Stimulated activated naive CD4-positive, alpha-beta T cell treated with Interleukin-2 at 50 U/mL for 16 hours (primary cell): Measurements from ENCODE around the gene TBC1D22B.

Experiments
- DNase-seq: peaks from one replicate; lab custom pipeline; 2025; lab: John Stamatoyannopoulos, UW

TBC1D22B gene

DNA sequence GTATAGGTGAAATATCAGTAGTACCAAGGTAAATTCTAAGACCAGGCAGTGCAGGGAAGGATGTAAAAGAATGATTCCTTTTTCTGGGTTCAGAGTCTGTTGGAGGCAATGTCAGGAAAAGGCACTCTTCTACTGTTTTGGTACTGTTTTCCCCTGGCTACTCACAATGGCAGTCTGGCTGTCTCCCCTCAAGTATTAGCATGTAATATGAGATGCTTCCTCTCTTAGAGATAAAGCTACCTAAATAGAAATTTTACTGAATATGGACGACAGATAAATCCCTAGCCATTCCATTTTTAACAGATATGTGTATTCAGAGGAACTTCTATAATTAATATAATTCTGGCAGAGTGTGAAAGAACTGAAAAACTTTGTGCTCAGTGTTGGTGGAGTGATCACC lies 99.7 kb downstream of the TBC1D22B start:
- DNase-seq: no peak

GRCh38 chr6:37357860-37358259 lies 100.3 kb downstream of the TBC1D22B start:
- DNase-seq: no peak

- no peak for DNase-seq
Measured at GRCh38 chr6:37359039-37359438, 101.5 kb downstream of the TBC1D22B start.

GRCh38 chr6:37362101-37362828 lies 104.7 kb downstream of the TBC1D22B start:
- DNase-seq: no peak

- DNase-seq: no peak
Measured at GRCh38 chr6:37365791-37366190, 108.2 kb downstream of the TBC1D22B start.

DNA sequence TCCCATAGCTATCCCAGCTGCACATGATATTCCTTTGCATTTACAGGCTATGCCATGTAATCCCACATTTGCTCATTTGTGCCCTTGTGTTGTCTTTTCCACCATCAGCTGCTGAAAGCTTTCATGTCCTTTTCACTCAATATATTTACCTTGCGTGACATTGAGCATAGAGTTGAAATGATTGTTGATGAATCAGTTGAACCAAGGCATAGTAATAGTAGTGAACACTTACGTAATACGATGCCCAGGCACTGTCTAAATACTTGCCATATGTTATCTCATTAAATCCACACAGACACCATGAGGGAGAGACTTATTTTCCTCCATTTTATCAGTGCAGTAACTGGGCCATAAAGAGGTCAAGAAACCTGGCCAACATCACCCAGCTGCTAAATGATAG lies 109.3 kb downstream of the TBC1D22B start:
- DNase-seq: no peak

DNA sequence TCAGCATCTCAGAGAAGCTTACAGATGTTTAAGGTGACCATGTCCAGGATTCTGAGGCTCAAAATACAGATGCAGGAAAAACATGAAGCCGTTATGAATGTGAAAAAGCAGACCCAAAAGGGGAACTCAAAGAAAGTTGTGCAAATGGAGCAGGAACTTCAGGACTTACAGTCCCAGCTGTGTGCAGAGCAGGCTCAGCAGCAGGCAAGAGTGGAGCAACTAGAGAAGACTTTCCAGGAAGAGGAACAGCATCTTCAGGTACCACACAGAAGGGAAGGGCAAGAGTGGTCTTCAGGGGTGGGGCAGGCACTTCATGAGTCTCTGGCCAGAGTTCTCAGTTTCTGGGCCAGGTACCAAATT lies 111.4 kb downstream of the TBC1D22B start:
- DNase-seq: no peak

GRCh38 chr6:37369321-37370201 lies 112.0 kb downstream of the TBC1D22B start:
- no peak for DNase-seq

DNA sequence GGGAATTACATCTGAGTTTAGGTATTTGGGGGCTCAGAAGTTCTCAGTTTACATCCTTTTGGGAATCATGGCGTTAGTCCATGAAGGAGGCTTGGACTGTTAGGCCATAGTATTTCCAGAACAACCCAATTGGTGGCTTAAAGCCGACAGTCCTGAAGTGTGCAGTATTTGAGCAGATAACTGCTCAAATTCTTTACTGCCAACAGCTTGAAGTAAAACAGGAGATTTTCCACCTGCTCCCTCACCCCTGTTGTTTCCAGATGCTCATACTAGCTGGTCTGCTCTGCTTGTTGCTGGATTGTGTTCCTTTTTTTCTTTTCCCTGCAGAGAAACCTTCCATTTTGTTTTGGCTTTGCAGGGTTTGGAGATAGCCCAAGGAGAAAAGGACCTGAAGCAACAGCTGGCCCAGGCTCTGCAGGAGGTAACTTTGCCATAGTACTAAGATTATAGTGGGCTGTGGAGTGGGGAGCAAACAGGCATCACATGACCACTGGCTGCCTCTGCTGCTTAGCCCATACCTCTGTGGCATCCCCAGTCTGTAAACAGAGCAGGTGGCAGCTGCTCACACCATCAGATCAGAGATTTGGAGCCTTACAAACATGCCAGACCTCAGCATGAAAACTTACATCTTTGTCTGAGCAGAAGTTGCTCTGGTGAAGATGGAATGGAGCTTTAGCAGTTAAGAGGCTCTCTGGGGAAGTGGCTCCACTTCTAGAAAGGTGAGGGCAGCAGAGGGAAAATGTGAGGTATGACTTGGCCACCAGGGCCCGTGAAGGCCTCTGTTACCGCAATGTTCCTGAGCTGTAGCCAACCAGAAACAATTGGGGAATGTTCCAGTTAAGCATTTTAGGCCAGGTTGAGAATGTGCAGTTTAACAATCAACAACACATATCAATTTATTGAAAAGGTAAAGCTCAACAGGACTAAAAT lies 113.8 kb downstream of the TBC1D22B start:
- no peak for DNase-seq

GRCh38 chr6:37372116-37372515 lies 114.5 kb downstream of the TBC1D22B start:
- DNase-seq: no peak

- DNase-seq: no peak
Measured at GRCh38 chr6:37373822-37374471, 116.4 kb downstream of the TBC1D22B start.

- no peak for DNase-seq
Measured at GRCh38 chr6:37375376-37375775, 117.8 kb downstream of the TBC1D22B start.

- DNase-seq: no peak
Measured at GRCh38 chr6:37376078-37376743, 118.6 kb downstream of the TBC1D22B start.

DNA sequence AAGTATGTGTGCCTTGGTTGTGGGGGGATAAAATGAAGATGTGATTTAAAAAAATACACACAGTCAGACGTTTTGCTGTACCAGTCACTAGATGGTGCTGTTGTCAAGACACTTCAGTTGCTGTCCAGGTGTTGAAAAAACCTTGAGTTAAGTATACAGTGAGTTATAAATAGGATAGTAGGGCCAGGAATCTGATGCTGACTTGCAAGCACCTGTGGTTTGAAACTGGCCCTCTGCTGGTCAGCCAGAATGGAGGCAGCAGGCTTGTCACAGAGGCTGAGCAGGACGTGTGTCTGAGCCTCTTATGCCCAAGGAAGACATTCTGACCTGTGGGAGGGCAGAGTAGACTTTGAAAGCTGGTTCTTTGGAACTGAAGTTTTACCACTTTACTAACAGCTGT lies 124.0 kb downstream of the TBC1D22B start:
- DNase-seq: no peak
